IPS DF 4.7 (cell line): ENCODE results near the gene UBE2O.
"Not testable (repeated sequence)": the region's sequence is repeated elsewhere in the genome, so short reads cannot be mapped to it uniquely, and the experiment has no call there.

ENCODE experiments used
- DNase-seq: peaks from one replicate; pipeline ENCODE4 v3.0.0-alpha.2; 2013; ENCODE audit warnings: low spot score; ENCODE audit errors: extremely low read depth

UBE2O gene

GRCh38 chr17:76353004-76353598, 99.9 kb downstream of the UBE2O start:
- DNase-seq, result no peak

GRCh38 chr17:76351526-76352071, 101.4 kb downstream of the UBE2O start:
- no peak for DNase-seq

GRCh38 chr17:76350463-76350862, 102.5 kb downstream of the UBE2O start:
- no peak for DNase-seq

GRCh38 chr17:76346936-76347335, 106.0 kb downstream of the UBE2O start:
- not testable (repeated sequence) for DNase-seq

GRCh38 chr17:76345377-76345974, 107.5 kb downstream of the UBE2O start:
- no peak for DNase-seq

GRCh38 chr17:76343106-76343505, 109.8 kb downstream of the UBE2O start:
- no peak for DNase-seq

- no peak for DNase-seq
Measured at GRCh38 chr17:76341301-76341700, 111.7 kb downstream of the UBE2O start.
